DOHH2 (cell line): Measurements from ENCODE around the gene OLFML2A.

Experiments
- H3F3A ChIP-seq: fragments of 200-600 bp; sonication (generic), shearing (Covaris generic); 2 replicates; pipeline ENCODE4 v1.6.0; 2016; ENCODE audit warnings: antibody characterized with exemption, mild to moderate bottlenecking; ENCODE audit not compliant: control insufficient read depth, insufficient read depth
- H3K27ac ChIP-seq: fragments of 200-600 bp; sonication (generic); 2 replicates; pipeline ENCODE4 v1.5.1; 2014; ENCODE audit warnings: low read depth, mild to moderate bottlenecking, low read length, moderate library complexity
- H3K27me3 ChIP-seq: fragments of 200-600 bp; sonication (generic); 2 replicates; pipeline ENCODE4 v1.6.1; 2014; ENCODE audit warnings: mild to moderate bottlenecking, low read length, mixed read lengths; ENCODE audit not compliant: control insufficient read depth
- H3K36me3 ChIP-seq: fragments of 200-600 bp; sonication (generic); 2 replicates; pipeline ENCODE4 v1.6.1; 2014; ENCODE audit warnings: mild to moderate bottlenecking, low read length, moderate library complexity, mixed read lengths; ENCODE audit not compliant: control insufficient read depth
- H3K4me1 ChIP-seq: fragments of 200-600 bp; sonication (generic); 2 replicates; pipeline ENCODE4 v1.6.1; 2014; ENCODE audit warnings: mild to moderate bottlenecking, low read length, mixed read lengths; ENCODE audit not compliant: control insufficient read depth
- H3K4me2 ChIP-seq: fragments of 200-600 bp; sonication (generic); 2 replicates; pipeline ENCODE4 v1.6.0; 2014; ENCODE audit warnings: mild to moderate bottlenecking, low read length, moderate library complexity
- H3K4me3 ChIP-seq: fragments of 200-600 bp; sonication (generic); 2 replicates; pipeline ENCODE4 v1.5.1; 2014; ENCODE audit warnings: mild to moderate bottlenecking, low read length, mixed read lengths
- H3K79me2 ChIP-seq: fragments of 200-600 bp; sonication (generic); 2 replicates; pipeline ENCODE4 v1.6.1; 2014; ENCODE audit warnings: mild to moderate bottlenecking, low read length, mixed read lengths; ENCODE audit not compliant: control insufficient read depth
- H3K9me2 ChIP-seq: fragments of 200-600 bp; sonication (generic); replicated peaks from 2 replicates; pipeline ENCODE4 v1.6.1; 2014; ENCODE audit warnings: mild to moderate bottlenecking, low read length, mixed read lengths; ENCODE audit not compliant: control insufficient read depth
- H3K9me3 ChIP-seq: fragments of 200-600 bp; sonication (generic); 2 replicates; pipeline ENCODE4 v1.6.1; 2014; ENCODE audit warnings: antibody characterized with exemption, low read length, mixed read lengths; ENCODE audit not compliant: control insufficient read depth, insufficient read depth
- H4K20me1 ChIP-seq: fragments of 200-600 bp; sonication (generic); 2 replicates; pipeline ENCODE4 v1.6.0; 2014; ENCODE audit warnings: low read depth, mild to moderate bottlenecking, antibody characterized with exemption, low read length, moderate library complexity; ENCODE audit not compliant: control insufficient read depth, insufficient read depth
- EZH2phosphoT487 ChIP-seq: fragments of 200-600 bp; sonication (generic); IDR thresholded peaks from 2 replicates; pipeline ENCODE4 v1.6.1; 2017; ENCODE audit warnings: borderline replicate concordance, mild to moderate bottlenecking, antibody characterized with exemption, low read length, moderate library complexity, mixed read lengths
- TF ChIP-seq, protein P1 (sequence below): fragments of 200-600 bp; sonication (generic); IDR thresholded peaks from one replicate; pipeline ENCODE4 v1.5.1; 2014; ENCODE audit warnings: antibody characterized with exemption, mild to moderate bottlenecking, low read depth, low read length; ENCODE audit not compliant: poor library complexity, severe bottlenecking

The OLFML2A gene

GRCh38 chr9:124759327-124759726 is 17.6 kb upstream of the OLFML2A start:
- peaks cover 43% of the 10 kb centered on the region for H3K79me2 ChIP-seq
- H3F3A ChIP-seq = no peaks in the 10 kb centered on the region
- no peaks in the 10 kb centered on the region; the same call in 1 of the 2 replicates for H3K27me3 ChIP-seq
- no peaks in the 10 kb centered on the region for H3K9me2 ChIP-seq
- H3K27ac ChIP-seq = no peak overlapping the region
- no peaks in the 10 kb centered on the region for H3K36me3 ChIP-seq
- TF ChIP-seq, protein P1, sequence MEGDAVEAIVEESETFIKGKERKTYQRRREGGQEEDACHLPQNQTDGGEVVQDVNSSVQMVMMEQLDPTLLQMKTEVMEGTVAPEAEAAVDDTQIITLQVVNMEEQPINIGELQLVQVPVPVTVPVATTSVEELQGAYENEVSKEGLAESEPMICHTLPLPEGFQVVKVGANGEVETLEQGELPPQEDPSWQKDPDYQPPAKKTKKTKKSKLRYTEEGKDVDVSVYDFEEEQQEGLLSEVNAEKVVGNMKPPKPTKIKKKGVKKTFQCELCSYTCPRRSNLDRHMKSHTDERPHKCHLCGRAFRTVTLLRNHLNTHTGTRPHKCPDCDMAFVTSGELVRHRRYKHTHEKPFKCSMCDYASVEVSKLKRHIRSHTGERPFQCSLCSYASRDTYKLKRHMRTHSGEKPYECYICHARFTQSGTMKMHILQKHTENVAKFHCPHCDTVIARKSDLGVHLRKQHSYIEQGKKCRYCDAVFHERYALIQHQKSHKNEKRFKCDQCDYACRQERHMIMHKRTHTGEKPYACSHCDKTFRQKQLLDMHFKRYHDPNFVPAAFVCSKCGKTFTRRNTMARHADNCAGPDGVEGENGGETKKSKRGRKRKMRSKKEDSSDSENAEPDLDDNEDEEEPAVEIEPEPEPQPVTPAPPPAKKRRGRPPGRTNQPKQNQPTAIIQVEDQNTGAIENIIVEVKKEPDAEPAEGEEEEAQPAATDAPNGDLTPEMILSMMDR = no peak
- TF ChIP-seq EZH2phosphoT487 = no peak
- H3K9me3 ChIP-seq = no peaks in the 10 kb centered on the region
- H3K4me1 ChIP-seq = peaks cover 22% of the 10 kb centered on the region
- 0 out of 2 replicates have a peak, but pooled peaks cover 5% of the 10 kb centered on the region for H4K20me1 ChIP-seq
- no peak overlapping the region for H3K4me2 ChIP-seq
- no peak overlapping the region for H3K4me3 ChIP-seq

DNA sequence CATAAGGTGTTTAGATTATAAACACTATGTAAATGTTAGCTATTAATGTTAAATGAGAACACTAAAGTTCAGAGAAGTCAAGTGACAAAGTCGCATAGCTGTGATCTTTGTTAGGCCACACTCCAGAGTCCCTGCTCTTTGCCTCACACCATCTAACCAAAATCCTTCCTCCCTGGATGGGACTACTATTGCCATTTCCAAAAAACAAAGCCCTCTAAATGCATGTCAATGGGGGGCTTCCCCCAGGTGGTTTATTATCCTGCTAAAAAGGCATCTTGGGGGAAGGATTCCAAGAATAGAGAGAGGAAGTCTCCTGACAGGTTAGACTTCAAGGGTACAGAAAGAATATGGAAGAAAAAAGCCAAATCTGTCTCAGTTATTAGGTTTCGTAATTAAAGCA is 16.2 kb upstream of the OLFML2A start:
- H3K9me3 ChIP-seq = no peaks in the 10 kb centered on the region
- H3K4me1 ChIP-seq = peaks cover 36% of the 10 kb centered on the region
- no peak overlapping the region for H3K27ac ChIP-seq
- H3K4me3 ChIP-seq = no peak overlapping the region
- H3K79me2 ChIP-seq = peaks cover 57% of the 10 kb centered on the region
- H4K20me1 ChIP-seq = 0 out of 2 replicates have a peak, but pooled peaks cover 5% of the 10 kb centered on the region
- no peaks in the 10 kb centered on the region for H3K9me2 ChIP-seq
- H3K4me2 ChIP-seq = no peak overlapping the region
- H3K27me3 ChIP-seq = no peaks in the 10 kb centered on the region; the same call in 1 of the 2 replicates
- TF ChIP-seq, protein P1 = no peak
- TF ChIP-seq EZH2phosphoT487 = no peak
- no peaks in the 10 kb centered on the region for H3F3A ChIP-seq
- no peaks in the 10 kb centered on the region for H3K36me3 ChIP-seq

DNA sequence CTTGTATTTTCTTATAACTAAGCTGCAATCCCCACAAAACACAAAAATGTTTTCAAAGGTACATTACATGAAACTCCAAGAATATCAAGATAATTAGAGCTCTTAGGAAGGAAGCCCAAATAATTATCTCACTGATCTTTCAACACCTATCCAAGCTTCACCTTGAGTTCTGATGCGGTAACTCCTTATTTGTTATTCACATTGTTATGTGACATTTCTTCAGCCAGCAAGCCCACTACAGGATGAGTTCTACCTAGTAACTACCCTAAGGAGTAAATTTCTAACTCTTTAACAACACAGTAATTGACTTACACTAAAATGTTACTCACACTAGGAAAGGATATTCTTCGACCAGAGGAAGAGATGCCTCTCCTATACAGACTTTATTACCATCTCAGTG is 15.7 kb upstream of the OLFML2A start:
- H3K27ac ChIP-seq = no peak overlapping the region
- peaks cover 41% of the 10 kb centered on the region for H3K4me1 ChIP-seq

More for the DNA sequence above, 15.7 kb upstream of the OLFML2A start:
- Histone ChIP-seq H3F3A (no peaks in the 10 kb centered on the region), H3K79me2 (peaks cover 61% of the 10 kb centered on the region), H4K20me1 (0 out of 2 replicates have a peak, but pooled peaks cover 5% of the 10 kb centered on the region), H3K36me3 (no peaks in the 10 kb centered on the region), H3K4me2 (no peak overlapping the region), H3K27me3 (no peaks in the 10 kb centered on the region; the same call in 1 of the 2 replicates), H3K9me2 (no peaks in the 10 kb centered on the region), H3K4me3 (no peak overlapping the region), H3K9me3 (no peaks in the 10 kb centered on the region)
- TF ChIP-seq, protein P1 = no peak
- TF ChIP-seq EZH2phosphoT487 = no peak
